ENCODE data around the gene CHRNB1. TPM values are rescaled to one million over a fixed set of nuclear protein-coding genes. Genes with fewer than 3 reads are reported as not detected.

Gene CHRNB1
- total RNA-seq, 1 donor from 2014 or later: 7.5 TPM

- H3K27ac Mint-ChIP-seq: no peak overlapping the region
- Histone ChIP-seq H4K20me1 (ENCODE audit: low read depth) (no peaks in the 10 kb centered on the region), H3K27me3 (no peaks in the 10 kb centered on the region), H2AFZ (replicated peaks) (no peak overlapping the region), H3K4me1 (no peaks in the 10 kb centered on the region), H3K4me2 (no peak overlapping the region), H3F3A (ENCODE audit: low read depth) (no peaks in the 10 kb centered on the region), H3K79me2 (ENCODE audit: low read depth) (no peaks in the 10 kb centered on the region), H3K4me3 (no peak overlapping the region), H3K9ac (no peak overlapping the region), H3K36me3 (no peaks in the 10 kb centered on the region), H3K27ac (no peak overlapping the region), H3K9me3 (ENCODE audit: low read depth) (no peaks in the 10 kb centered on the region)
- no peak for DNase-seq (ENCODE audit: low spot score)
- H3K9me3 Mint-ChIP-seq: no peaks in the 10 kb centered on the region
- no peaks in the 10 kb centered on the region for H3K36me3 Mint-ChIP-seq
- H3K4me3 Mint-ChIP-seq: no peak overlapping the region
- peaks cover 3% of the 10 kb centered on the region for H3K4me1 Mint-ChIP-seq
- H3K27me3 Mint-ChIP-seq (ENCODE audit: insufficient read depth, low read depth): peaks cover 4% of the 10 kb centered on the region
- TF ChIP-seq EZH2phosphoT487 (IDR thresholded peaks at IDR 0.05) (no peak), CTCF (IDR thresholded peaks at IDR 0.05) (no peak), EZH2 (IDR thresholded peaks at IDR 0.05) (no peak)
These were observed 15.1 kb upstream of the CHRNB1 start for GRCh38 chr17:7429722-7430121.

GRCh38 chr17:7431231-7431630 lies 13.6 kb upstream of the CHRNB1 start:
- H3K4me2 ChIP-seq: no peak overlapping the region
- no peaks in the 10 kb centered on the region for H3K79me2 ChIP-seq (ENCODE audit: low read depth)
- Mint-ChIP-seq H3K4me3 (no peak overlapping the region), H3K36me3 (no peaks in the 10 kb centered on the region), H3K9me3 (no peaks in the 10 kb centered on the region), H3K4me1 (peaks cover 9% of the 10 kb centered on the region), H3K27me3 (ENCODE audit: insufficient read depth, low read depth) (peaks cover 11% of the 10 kb centered on the region), H3K27ac (peak overlapping the region; percentile 31)
- TF ChIP-seq EZH2phosphoT487 (IDR thresholded peaks at IDR 0.05) (no peak), EZH2 (IDR thresholded peaks at IDR 0.05) (no peak), CTCF (IDR thresholded peaks at IDR 0.05) (no peak)
- no peaks in the 10 kb centered on the region for H3K9me3 ChIP-seq (ENCODE audit: low read depth)
- H3K27ac ChIP-seq: no peak overlapping the region
- no peak for DNase-seq (ENCODE audit: low spot score)
- no peak overlapping the region for H2AFZ ChIP-seq (replicated peaks)
- H3F3A ChIP-seq (ENCODE audit: low read depth): peaks cover 10% of the 10 kb centered on the region
- H3K4me1 ChIP-seq: no peaks in the 10 kb centered on the region
- no peak overlapping the region for H3K9ac ChIP-seq
- H3K4me3 ChIP-seq: no peak overlapping the region
- H4K20me1 ChIP-seq (ENCODE audit: low read depth): no peaks in the 10 kb centered on the region
- peaks cover 10% of the 10 kb centered on the region for H3K27me3 ChIP-seq
- H3K36me3 ChIP-seq: no peaks in the 10 kb centered on the region

GRCh38 chr17:7432296-7432695 lies 12.6 kb upstream of the CHRNB1 start:
- Mint-ChIP-seq H3K4me1 (peaks cover 13% of the 10 kb centered on the region), H3K4me3 (peak overlapping the region; percentile 55), H3K36me3 (no peaks in the 10 kb centered on the region), H3K9me3 (no peaks in the 10 kb centered on the region), H3K27ac (no peak overlapping the region), H3K27me3 (ENCODE audit: insufficient read depth, low read depth) (peaks cover 18% of the 10 kb centered on the region)
- Histone ChIP-seq H3K9ac (no peak overlapping the region), H3K9me3 (ENCODE audit: low read depth) (no peaks in the 10 kb centered on the region), H3K4me1 (peaks cover 2% of the 10 kb centered on the region), H2AFZ (replicated peaks) (no peak overlapping the region), H3K4me2 (no peak overlapping the region), H3K27ac (no peak overlapping the region), H3F3A (ENCODE audit: low read depth) (peaks cover 19% of the 10 kb centered on the region), H3K36me3 (no peaks in the 10 kb centered on the region), H3K79me2 (ENCODE audit: low read depth) (no peaks in the 10 kb centered on the region), H3K4me3 (no peak overlapping the region), H3K27me3 (peaks cover 20% of the 10 kb centered on the region), H4K20me1 (ENCODE audit: low read depth) (no peaks in the 10 kb centered on the region)
- no peak for DNase-seq (ENCODE audit: low spot score)
- TF ChIP-seq EZH2phosphoT487 (IDR thresholded peaks at IDR 0.05) (no peak), CTCF (IDR thresholded peaks at IDR 0.05) (no peak), EZH2 (IDR thresholded peaks at IDR 0.05) (no peak)
